GM13977 (cell line): ENCODE measurements around the gene CABP2.

Source experiments
- DNase-seq: peaks from one replicate; pipeline ENCODE4 v3.0.0; 2012; ENCODE audit warnings: low spot score
- in situ Hi-C: fragments of 300-500 bp; cut with MboI; formaldehyde crosslinking; loops from one replicate; pipeline ENCODE4 v1.12.0; 2022; ENCODE audit warnings: low sequenced_read_pairs, low pct_unique_long_range_greater_than_20kb, mixed read lengths, inconsistent platforms; ENCODE audit not compliant: unreplicated experiment
- TF ChIP-seq, protein P1 (sequence below): IDR thresholded peaks from 2 replicates; pipeline ENCODE4 v1.5.1; 2012; ENCODE audit warnings: mild to moderate bottlenecking, control low read depth; ENCODE audit not compliant: insufficient read depth; ENCODE audit errors: extremely low read depth, missing control alignments

CABP2 gene

GRCh38 chr11:67470337-67471002 lies 52.8 kb downstream of the CABP2 start:
- DNase-seq, result no peak
- in situ Hi-C loops, result no loop called here
- TF ChIP-seq, protein P1, sequence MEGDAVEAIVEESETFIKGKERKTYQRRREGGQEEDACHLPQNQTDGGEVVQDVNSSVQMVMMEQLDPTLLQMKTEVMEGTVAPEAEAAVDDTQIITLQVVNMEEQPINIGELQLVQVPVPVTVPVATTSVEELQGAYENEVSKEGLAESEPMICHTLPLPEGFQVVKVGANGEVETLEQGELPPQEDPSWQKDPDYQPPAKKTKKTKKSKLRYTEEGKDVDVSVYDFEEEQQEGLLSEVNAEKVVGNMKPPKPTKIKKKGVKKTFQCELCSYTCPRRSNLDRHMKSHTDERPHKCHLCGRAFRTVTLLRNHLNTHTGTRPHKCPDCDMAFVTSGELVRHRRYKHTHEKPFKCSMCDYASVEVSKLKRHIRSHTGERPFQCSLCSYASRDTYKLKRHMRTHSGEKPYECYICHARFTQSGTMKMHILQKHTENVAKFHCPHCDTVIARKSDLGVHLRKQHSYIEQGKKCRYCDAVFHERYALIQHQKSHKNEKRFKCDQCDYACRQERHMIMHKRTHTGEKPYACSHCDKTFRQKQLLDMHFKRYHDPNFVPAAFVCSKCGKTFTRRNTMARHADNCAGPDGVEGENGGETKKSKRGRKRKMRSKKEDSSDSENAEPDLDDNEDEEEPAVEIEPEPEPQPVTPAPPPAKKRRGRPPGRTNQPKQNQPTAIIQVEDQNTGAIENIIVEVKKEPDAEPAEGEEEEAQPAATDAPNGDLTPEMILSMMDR, result no peak

GRCh38 chr11:67469508-67469811 lies 53.8 kb downstream of the CABP2 start:
- in situ Hi-C loops, result loop anchor here (10.0 kb wide), 1 partner anchor 65 kb away; the partner anchor contains the start of genes PPP1CA and TBC1D10C
- DNase-seq, result no peak
- TF ChIP-seq, protein P1, result no peak
